Measurements from ENCODE around the gene MARVELD1.
"Not testable (repeated sequence)": the region's sequence is repeated elsewhere in the genome, so short reads cannot be mapped to it uniquely, and the experiment has no call there.

Gene MARVELD1

GRCh38 chr10:97690133-97690532, 23.4 kb upstream of the MARVELD1 start:
- DNase-seq (ENCODE audit: low read depth) = no peak

GRCh38 chr10:97698072-97698655, 15.4 kb upstream of the MARVELD1 start:
- DNase-seq (ENCODE audit: low read depth) = not testable (repeated sequence)

- DNase-seq (ENCODE audit: low read depth) = no peak
These were observed 12.0 kb upstream of the MARVELD1 start for GRCh38 chr10:97701438-97702069.

- DNase-seq (ENCODE audit: low read depth) = no peak
These were observed 10.0 kb upstream of the MARVELD1 start for GRCh38 chr10:97703398-97704067.

DNA sequence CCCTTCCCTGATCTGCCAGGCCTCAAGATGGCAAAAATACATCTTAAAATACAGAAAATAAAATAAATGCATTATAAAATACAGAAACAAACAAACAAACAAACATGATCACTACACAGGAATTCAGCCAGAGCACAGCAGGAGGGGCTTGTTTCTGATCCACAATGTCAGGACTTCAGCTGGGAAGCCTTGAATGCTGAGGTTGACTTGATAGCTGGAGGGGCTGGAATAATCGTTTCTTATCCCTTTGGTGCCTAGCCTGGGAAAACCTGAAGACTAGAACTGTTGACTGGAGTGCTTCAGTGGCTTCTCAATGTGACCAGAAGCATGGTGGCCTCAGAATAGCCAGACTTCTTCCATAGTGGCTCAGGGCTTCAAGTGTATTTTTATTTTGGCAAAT, 9.2 kb upstream of the MARVELD1 start:
- no peak for DNase-seq (ENCODE audit: low read depth)

DNA sequence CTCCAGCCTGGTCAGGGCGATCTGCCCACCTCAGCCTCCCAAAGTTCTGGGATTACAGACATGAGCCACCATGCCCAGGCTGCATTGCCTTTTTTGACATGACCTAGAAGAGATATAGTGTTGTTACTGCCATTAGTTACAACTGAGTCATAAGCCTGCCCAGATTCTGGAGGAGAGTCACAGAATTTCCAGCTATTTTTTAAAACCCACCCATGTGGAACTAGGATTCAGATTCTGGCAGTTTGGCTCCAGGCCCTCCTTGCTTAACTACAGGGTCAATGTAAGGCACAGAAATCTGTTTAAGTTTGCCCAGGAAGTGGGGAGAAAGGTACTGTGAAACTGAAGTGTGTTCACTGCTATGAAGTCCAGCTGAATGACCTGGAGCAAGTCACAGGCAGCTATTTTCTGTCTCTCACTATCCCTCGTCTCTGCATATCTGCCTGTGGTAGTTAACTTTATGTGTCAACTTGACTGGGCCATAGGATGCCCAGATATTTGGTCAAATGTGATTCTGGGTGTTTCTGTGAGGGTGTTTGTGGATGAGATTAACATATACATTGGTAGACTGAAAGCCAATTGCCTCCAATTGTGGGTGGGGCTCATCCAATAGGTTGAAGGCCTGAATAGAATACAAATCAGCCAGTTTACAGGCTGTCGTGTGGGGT, 8.4 kb upstream of the MARVELD1 start:
- no peak for DNase-seq (ENCODE audit: low read depth)

- no peak for DNase-seq (ENCODE audit: low read depth)
These were observed 6.2 kb upstream of the MARVELD1 start for GRCh38 chr10:97707134-97707861.

GRCh38 chr10:97708167-97708566, 5.4 kb upstream of the MARVELD1 start:
- DNase-seq (ENCODE audit: low read depth) = no peak

GRCh38 chr10:97708976-97709946, 4.3 kb upstream of the MARVELD1 start:
- DNase-seq (ENCODE audit: low read depth) = no peak

DNA sequence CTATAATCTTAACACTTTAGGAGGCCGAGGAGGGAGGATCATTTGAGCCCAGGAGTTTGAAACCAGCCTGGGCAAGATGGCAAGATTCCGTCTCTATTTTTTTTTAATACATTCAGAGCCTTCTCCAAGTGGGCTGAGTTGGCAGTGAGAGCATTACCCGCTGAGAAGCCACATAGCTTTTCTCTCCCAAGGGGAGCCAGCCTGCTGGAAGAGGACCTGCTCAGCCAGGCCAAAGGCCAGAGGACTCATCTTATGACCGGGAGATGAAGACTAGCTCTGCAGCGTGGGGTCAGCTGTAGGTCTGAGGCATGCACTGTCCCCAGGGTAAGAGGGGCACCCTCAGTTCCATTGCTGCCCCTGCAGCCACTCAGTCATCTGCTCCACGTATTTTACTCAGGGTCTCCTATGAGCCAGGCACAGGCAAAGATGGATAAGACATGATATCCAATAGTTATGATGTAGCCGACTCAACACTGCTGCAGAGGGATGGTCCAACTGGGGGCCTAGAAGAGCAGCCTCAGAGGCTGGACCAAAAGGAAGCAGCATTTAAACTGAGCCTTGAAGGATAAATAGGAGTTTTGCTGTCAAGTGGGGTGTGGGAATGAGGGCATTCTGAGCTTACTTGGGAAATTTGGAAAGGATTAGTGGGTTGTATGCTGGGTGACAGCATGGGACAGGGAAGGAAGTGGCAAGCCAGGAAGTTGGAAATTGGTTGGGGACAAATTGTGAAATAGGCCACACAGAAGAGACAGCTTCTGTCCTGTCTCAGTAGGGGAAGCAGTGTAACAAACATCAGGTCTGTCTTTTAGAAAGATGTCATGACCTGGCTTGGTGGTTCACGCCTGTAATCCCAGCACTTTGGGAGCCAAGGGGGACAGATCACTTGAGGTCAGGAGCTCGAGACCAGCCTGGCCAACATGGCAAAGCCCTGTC, 1.6 kb upstream of the MARVELD1 start:
- DNase-seq (ENCODE audit: low read depth) = no peak

GRCh38 chr10:97713826-97714400, 383 bp downstream of the MARVELD1 start:
- DNase-seq (ENCODE audit: low read depth) = no peak

DNA sequence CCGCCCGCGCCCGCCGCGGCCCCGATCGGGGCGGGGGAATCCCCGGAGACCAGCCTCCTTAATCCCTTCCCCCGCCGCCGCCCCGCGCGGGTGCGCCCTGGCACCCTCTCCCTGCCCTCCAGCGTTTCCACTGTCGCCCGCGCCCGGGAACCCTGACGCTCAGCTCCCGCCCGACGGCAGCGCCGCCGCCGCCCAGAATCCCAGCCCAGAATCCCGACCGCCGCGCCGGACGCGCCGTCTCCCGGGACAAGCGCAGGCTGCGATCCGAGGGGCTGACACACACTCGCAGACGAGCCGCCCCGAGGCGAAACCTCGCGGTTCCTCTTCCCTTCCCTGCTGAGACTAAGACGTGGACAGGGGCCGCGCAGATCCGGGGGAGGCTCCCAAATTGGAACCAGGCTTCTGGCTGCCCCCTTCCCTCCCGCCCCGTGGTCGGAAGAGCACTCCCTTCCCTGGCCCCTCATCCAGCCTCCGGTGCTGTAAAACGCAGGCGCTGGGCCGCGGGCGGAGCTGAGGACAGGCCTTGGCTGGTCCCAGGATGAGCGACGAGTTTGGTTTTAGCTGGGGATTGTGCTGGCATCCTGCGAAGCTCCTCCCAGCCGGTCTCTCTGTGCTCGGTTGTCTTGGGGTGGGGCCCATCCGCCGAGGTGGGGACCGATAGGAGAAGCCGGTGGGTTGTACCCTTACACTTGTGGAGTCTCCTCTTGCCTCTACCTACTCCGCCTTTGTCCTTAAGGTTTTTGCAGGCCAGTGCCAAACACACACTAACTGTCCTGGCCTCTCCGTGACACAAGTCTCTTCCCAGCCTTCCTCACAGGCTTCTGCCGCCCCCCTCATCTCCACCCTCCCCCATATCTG, 1.1 kb downstream of the MARVELD1 start:
- DNase-seq (ENCODE audit: low read depth) = no peak

- no peak for DNase-seq (ENCODE audit: low read depth)
These were observed 1.8 kb downstream of the MARVELD1 start for GRCh38 chr10:97715259-97715874.

GRCh38 chr10:97717627-97718026, 4.1 kb downstream of the MARVELD1 start:
- DNase-seq (ENCODE audit: low read depth) = no peak

GRCh38 chr10:97718178-97718577, 4.6 kb downstream of the MARVELD1 start:
- DNase-seq (ENCODE audit: low read depth) = no peak

GRCh38 chr10:97718659-97719142, 5.2 kb downstream of the MARVELD1 start:
- DNase-seq (ENCODE audit: low read depth) = no peak

DNA sequence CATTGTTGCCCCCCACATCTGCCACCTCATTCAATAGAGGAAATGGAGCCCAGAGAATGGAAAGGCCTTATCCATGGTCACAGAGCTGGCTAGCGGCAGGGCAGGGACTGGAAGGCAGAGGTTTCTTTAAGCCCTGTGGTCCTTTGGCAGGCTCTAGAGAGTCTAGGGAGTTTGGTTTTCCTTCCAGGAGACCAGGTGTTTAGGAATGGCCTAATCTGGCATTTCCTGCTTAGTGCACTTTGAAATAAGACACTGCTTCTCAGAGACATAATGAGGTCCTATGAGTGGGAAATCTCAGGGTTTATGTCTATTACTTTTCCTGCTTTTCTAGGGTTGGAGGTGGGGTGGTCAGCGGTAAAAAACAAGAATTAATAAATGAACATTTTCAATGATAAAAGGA, 6.1 kb downstream of the MARVELD1 start:
- no peak for DNase-seq (ENCODE audit: low read depth)
